Measurements from ENCODE around the gene PIGR.
A peak's percentile ranks its signal among the peaks of the same experiment; 100 is the strongest.
"Not testable (repeated sequence)": the region's sequence is repeated elsewhere in the genome, so short reads cannot be mapped to it uniquely, and the experiment has no call there.

Gene PIGR

GRCh38 chr1:206932177-206932576, 14.1 kb downstream of the PIGR start:
- no peak for DNase-seq

DNA sequence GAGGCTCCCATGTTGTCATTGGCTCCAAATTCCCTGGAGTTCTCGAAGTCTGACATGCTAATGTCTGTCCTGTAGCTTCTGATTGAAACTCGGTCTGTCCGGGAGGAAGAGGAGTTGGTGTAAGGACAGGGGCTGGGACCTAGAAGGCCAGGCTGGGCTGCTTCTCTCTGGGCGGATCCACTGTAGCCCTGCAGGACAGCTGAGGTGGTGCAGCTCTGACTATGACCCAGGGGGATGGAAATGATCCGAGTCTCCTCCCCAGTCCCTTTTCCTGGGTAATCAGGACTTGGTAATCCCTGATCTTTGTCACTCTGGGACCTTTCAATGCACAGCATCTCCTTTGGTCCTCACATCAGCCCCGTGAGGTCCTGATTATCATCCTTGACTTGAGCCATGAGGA, 14.6 kb downstream of the PIGR start:
- DNase-seq = no peak

DNA sequence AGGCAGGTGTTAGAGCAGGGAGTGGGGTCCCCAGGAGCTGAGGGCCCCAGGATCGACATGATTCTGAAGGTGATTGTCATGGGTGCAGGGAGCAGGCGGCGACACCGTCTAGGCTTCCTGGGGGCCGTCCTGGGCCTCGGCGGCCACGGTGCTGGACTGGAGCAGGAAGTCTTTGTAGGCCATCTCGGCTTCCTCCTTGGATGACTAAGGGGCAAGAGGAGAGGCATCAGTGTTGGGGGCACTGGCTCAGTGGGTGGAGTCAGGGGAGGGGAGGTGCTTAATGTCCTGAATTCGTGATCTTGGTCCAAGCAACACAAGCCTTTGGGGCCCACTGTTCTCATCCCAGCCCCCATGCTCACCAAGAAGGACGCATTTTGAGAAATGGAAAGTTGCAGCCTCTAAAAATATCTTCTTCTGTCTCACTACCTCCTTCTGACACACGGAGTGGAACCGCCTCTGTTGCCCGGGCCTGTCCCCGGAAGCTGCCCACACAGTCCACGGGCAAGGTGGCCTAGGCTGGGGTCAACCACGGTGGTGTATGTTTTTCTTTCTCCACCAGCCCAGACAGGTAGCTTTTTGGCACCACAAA, 16.0 kb downstream of the PIGR start:
- DNase-seq = peak; percentile 76

GRCh38 chr1:206929524-206929923, 16.7 kb downstream of the PIGR start:
- DNase-seq = no peak

GRCh38 chr1:206926286-206926685, 20.0 kb downstream of the PIGR start:
- no peak for DNase-seq

DNA sequence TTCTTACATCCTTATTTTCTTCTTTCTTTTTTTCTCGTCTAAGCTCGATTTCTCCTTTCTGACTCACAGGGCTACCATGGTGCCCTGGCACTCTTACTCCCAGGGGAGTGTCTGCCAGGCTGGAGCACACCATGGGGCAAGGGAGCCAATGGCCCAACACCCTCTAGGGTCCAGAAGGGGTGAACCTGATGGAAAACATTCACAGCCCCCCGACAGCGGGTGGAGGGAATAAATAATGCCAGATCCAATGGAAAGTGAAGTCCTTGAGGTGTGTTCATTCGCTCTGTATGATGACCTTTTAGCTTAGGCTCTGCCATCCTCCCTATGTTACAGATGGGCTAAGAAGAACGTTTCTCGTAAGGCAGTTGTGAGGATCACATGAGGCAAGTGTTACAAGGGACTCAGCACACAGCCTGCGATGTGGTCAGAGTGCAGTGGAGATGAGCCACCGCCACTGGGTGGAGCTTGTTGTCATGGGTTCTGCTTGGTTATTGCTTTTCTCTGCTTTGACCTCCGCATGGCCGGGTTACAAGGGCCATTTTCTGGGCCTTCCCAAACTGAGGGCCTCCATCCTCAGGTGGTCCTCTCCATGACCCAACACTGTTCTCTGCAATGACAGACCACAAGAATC, 21.0 kb downstream of the PIGR start:
- peak; percentile 80 for DNase-seq

- DNase-seq = peak; percentile 60
Measured at GRCh38 chr1:206924592-206925105, 21.6 kb downstream of the PIGR start.

DNA sequence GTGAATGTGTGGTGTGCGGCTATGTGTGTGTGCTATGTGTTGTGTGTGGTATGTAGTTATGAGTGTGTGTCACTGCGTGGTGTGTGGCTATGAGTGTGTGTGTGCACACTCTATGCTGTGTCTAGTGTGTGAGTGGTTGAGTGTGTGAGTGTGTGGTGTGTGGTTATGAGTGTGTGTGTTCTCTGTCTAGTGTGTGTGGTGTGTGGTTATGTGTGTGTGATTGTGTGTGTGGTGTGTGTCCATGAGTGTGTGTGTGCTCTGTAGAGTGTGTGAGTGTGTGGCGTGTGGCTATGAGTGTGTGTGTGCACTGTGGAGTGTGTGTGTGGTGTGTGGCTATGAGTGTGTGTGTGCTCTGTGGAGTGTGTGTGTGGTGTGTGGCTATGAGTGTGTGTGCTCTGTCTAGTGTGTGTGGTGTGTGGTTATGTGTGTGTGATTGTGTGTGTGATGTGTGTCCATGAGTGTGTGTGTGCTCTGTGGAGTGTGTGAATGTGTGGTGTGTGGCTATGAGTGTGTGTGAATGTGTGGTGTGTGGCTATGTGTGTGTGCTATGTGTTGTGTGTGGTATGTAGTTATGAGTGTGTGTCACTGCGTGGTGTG, 22.2 kb downstream of the PIGR start:
- not testable (repeated sequence) for DNase-seq

DNA sequence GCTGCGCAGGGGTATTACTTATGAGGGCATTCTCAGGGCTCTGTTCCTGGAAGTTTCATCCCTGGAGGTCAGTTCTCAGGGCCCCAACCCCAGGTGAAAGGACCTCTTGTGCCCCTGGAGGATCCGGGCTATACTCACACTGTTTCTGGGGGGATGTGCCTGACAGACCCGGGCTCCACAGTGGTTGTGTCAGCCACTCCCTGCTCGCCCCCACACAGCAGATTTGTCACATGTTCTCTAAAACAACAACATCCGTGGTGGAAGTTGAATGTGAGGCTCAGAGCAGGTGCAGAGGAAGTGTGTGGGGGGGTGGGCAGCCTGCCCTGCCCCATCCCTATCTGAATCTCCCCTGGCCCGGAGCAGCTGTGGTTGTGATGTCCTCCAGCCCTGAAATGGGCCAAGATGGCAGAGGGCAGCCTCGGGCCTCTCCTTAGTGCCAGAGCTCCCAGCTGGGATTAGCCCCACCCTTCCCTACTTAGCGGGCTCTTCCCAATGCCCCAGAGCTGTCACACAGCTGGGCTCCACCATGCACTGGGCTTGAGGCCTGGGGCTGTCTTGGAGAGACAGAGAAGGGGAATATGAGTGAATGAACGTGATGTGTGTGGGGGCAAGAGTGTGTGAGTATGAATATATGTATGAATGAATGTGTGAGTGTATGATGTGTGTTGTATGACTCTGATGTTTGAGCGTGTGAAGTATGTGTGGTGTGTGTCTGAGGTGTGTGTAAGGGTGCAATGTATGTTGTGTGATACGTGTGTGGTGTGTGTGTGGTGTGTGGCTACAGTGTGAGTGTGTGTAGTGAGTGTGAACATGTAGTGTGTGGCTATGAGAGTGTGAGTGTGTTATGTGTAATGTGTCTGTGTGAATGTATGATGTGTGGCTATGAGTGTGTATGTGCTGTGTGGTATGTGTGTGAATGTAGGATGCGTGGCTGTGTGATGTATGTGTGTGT, 23.0 kb downstream of the PIGR start:
- DNase-seq = peak; percentile 78

GRCh38 chr1:206922524-206922923, 23.7 kb downstream of the PIGR start:
- no peak for DNase-seq

- DNase-seq = peak; percentile 51
Measured at GRCh38 chr1:206921772-206922265, 24.4 kb downstream of the PIGR start, which contains the start of gene FCMR. FCMR (minus strand) TSS chr1:206921941; CDS start chr1:206921854, 87 bp downstream.

- no peak for DNase-seq
Measured at GRCh38 chr1:206918076-206918475, 28.2 kb downstream of the PIGR start.

GRCh38 chr1:206916000-206916709, 30.1 kb downstream of the PIGR start:
- DNase-seq = no peak

- DNase-seq = no peak
Measured at GRCh38 chr1:206915030-206915735, 31.1 kb downstream of the PIGR start.

DNA sequence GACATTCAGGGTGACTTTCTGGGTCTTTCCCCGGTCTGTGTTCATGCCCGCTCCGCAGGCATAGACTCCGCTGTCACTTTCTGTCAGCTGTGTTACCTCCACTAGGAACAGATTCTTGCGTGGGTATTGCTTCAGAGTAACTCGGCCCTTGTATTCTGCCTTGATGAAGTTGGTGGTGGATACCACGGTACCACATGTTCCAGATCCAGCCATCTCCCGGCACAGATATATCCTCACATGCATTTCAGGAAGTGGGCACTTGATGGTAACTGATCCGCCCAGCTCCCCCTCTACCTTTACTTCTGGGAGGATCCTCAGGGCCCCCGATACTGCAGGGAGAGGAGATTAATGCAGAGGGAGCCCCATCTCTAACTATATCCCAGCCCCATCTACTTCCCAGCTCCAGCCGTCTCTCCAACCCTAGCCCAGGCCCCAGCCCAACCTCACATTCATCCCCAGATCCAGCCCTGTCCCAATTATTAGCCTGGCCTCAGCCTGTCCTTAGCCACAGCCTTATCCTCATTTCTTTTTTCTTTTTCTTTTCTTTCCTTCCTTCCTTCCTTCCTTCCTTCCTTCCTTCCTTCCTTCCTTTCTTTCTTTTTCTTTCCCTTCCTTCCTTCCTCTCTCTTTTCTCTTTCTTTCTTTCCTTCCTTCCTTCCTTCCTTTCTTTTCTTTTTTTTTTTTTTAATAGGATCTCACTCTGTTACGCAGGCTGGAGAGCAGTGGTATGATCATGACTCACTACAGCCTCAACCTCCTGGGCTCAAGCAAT, 32.3 kb downstream of the PIGR start:
- DNase-seq = no peak

DNA sequence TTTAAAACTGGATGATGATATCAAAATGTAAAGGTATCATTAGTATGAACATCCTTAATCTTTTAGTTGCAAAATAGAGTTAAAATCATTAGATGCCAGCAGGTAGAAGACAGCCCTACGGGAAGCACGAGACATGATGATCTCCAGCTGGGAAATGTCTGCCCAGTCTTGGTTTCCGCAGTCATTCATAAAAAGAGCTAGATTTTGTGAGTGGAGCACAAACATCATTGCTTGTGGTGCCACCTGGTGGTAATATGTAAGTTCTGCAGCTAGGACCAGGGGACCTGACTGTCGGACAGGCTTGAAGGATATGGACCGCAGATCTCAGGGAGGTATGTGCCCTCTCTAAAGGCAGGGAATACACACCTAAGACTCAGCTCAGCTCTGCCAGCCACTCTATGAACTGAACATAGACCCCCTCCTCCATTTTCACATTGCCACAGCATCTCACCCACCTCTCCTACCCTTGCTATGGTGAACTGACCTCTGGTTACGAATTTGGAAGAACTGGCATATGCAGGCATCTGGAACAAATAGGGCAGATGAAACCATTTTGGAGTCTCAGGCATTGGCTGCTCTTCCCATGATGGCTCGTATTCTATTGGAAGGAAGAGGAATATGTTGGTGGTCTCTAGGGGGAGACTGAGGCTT, 33.7 kb downstream of the PIGR start:
- peak; percentile 73 for DNase-seq

DNA sequence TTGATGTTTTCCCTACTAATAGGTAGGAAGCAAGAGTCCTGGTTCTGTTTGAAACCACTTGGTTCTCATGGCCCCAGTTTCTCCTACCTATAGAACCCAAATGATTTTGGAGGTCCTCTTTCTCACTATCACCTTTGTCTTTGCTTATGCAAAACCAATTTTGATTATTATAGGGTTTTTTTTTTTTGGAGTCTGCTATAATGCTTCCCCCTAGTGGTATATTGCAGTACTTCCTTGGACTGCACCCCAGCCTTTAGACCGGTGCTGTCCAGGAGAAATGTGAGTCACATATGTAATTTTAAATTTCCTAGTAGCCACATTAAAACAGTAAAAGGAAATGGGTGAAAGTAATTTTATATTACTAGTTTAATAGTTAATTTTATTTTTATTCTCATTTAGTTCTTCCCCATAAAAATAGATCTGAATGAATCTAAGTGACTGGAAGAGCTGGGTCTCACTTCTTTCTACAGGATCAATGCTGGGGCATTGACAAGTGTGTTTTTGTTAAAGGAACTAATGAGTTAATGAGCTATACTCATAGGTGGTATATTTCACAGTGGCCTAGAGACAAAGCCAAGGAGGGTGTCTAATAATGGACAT, 35.1 kb downstream of the PIGR start:
- no peak for DNase-seq

DNA sequence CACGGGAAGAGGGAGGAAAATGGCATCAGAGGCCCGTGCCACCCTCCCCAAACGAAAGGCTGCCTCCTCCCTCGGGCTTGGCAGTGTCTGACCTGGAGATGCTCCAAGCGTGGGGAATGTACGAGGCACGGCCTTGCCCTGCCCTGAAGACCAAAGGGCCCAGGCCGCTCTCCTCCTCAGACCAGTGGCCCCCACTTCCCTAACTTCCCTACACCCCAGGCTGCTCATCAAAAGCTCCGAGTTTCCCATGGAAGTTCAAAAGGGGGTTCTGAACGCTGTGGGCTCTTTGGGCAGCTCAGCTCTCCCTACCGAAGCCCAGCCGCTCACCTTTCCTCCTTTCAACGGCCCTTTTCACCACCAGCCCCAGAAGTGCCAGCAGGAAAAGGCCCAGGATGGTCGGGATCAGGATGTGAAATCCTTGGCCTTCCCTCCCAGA, 36.4 kb downstream of the PIGR start:
- no peak for DNase-seq

DNA sequence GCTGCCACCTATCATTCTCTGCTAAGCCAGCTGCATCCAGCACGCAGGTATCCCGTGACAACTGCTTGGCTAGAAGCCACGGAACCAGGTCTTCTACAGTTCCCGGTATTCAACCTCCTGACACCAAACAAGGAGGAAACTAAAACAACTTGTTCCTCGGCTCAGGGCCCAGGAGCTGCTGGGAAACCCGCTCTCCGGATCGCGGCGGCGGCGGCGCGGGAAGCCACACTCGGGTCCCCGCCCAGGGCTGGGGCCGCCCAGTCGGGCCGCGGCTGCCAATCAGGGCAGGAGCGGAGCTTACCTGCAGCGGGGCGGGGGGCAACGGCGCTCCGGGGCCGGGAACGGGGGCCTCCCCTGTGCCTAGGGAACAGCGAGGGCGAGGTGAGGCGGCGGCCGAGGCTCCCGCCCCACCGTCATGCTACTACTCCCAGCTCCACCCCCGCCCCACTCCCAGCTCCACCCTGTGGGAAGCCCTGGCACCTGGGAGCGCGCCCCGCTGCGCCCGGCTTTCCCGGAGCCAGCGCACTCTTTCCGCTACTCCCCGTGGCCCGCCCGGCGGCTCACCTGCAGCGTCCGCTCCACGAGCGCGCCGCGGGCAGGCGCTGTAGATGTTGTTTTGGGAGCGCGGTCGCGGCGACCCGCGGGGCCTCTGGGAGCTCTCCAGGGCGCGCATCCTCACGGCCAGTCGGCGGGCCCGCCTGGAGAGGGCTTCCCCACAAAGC, 36.9 kb downstream of the PIGR start:
- DNase-seq = peak; percentile 65
